AG04449 (cell line): Measurements from ENCODE around the gene PRSS48.

Experiments used
- CTCF ChIA-PET: fragments of 350-600 bp; formaldehyde crosslinking; extraction: SDS; loops from one replicate; lab custom pipeline; 2021; ENCODE audit warnings: antibody characterized with exemption; lab: Yijun Ruan, JAX
- POLR2A ChIA-PET: fragments of 400-600, 350-600 bp; formaldehyde crosslinking; extraction: SDS; loops from one replicate; lab custom pipeline; 2020; ENCODE audit warnings: antibody characterized with exemption, inconsistent platforms; lab: Yijun Ruan, JAX
- DNase-seq: peaks from one replicate; pipeline ENCODE4 v3.0.0-alpha.2; 2010; ENCODE audit warnings: low read depth, low spot score
- H3K4me3 ChIP-seq: 2 replicates; pipeline ENCODE4 v1.5.1; 2011; ENCODE audit warnings: low read depth, mild to moderate bottlenecking, control low read depth, low read length
- CTCF ChIP-seq: IDR thresholded peaks from one replicate; pipeline ENCODE4 v1.5.1; 2011; ENCODE audit warnings: mild to moderate bottlenecking, moderate library complexity, low read length, control low read depth, inconsistent platforms; ENCODE audit not compliant: insufficient read depth; ENCODE audit errors: missing control alignments

Gene PRSS48

GRCh38 chr4:151276787-151277562 is at the start of gene PRSS48:
Gene PRSS48, plus strand, starts transcription at chr4:151277161. Its CDS starts 12 bp downstream, at chr4:151277173.
- DNase-seq: no peak
- ChIA-PET POLR2A (no interaction called here), CTCF (interaction anchor here (0.6 to 4.1 kb wide), 26 partner anchors 9 to 414 kb away, joined by 3 to 45 read pairs (median 4); no protein-coding TSS in a partner anchor)
- TF ChIP-seq CTCF: peak; percentile 87
- H3K4me3 ChIP-seq: no peak within 1 kb of the TSS

- peak overlapping the region; percentile 36 for H3K4me3 ChIP-seq
- DNase-seq: no peak
- no peak for TF ChIP-seq CTCF
- POLR2A ChIA-PET: no interaction called here
- CTCF ChIA-PET: interaction anchor here (0.6 to 1.0 kb wide), 3 partner anchors 13 to 136 kb away, joined by 3 read pairs; no protein-coding TSS in a partner anchor
Measured at GRCh38 chr4:151227172-151227571, 49.8 kb upstream of the PRSS48 start.

- POLR2A ChIA-PET: no interaction called here
- CTCF ChIA-PET: interaction anchor here (0.6 to 1.0 kb wide), 3 partner anchors 12 to 135 kb away, joined by 3 read pairs; no protein-coding TSS in a partner anchor
- peak overlapping the region; percentile 23 for H3K4me3 ChIP-seq
- TF ChIP-seq CTCF: no peak
- DNase-seq: no peak
Measured at GRCh38 chr4:151227731-151228130, 49.2 kb upstream of the PRSS48 start.

GRCh38 chr4:151228189-151229119 is 48.5 kb upstream of the PRSS48 start:
- no peak for TF ChIP-seq CTCF
- CTCF ChIA-PET: interaction anchor here (1.0 kb wide), 2 partner anchors 48 to 134 kb away, joined by 3 read pairs; no protein-coding TSS in a partner anchor
- no peak for DNase-seq
- no peak overlapping the region for H3K4me3 ChIP-seq
- POLR2A ChIA-PET: no interaction called here

GRCh38 chr4:151231915-151232595 is 44.9 kb upstream of the PRSS48 start:
- H3K4me3 ChIP-seq: no peak overlapping the region
- no peak for DNase-seq
- no peak for TF ChIP-seq CTCF
- ChIA-PET CTCF (no interaction called here), POLR2A (no interaction called here)
